Measurements from ENCODE around the gene MPP7.

DNA sequence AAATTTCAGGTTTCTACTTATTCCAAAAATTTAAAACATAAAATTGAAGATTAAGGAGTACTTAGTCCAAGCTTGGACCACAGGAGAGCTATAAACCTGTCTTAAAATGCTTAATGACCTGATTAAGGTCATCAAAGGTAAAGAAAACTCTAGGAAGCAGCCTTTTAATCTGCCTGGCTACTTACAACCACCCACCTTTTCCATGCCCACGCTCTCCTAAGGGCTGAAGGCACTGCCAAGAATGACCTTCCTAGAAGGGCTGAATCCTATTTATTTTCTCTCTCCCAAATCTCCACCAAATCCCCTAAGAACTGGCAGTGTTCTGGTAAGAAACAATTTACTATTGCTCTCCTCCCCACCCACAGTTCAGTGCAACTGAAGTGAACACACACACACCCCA is 6.8 kb downstream of the MPP7 start:
- TF ChIP-seq, protein P1, sequence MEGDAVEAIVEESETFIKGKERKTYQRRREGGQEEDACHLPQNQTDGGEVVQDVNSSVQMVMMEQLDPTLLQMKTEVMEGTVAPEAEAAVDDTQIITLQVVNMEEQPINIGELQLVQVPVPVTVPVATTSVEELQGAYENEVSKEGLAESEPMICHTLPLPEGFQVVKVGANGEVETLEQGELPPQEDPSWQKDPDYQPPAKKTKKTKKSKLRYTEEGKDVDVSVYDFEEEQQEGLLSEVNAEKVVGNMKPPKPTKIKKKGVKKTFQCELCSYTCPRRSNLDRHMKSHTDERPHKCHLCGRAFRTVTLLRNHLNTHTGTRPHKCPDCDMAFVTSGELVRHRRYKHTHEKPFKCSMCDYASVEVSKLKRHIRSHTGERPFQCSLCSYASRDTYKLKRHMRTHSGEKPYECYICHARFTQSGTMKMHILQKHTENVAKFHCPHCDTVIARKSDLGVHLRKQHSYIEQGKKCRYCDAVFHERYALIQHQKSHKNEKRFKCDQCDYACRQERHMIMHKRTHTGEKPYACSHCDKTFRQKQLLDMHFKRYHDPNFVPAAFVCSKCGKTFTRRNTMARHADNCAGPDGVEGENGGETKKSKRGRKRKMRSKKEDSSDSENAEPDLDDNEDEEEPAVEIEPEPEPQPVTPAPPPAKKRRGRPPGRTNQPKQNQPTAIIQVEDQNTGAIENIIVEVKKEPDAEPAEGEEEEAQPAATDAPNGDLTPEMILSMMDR (IDR thresholded peaks at IDR 0.05; ENCODE audit: insufficient read depth, low read length, poor library complexity, severe bottlenecking): no peak
- no peak for TF ChIP-seq EZH2phosphoT487 (conservative IDR thresholded peaks at IDR 0.05; ENCODE audit: low read length)

Measured in SU-DHL-6 (cell line).